HG03460 (cell line): ENCODE measurements around the gene BRWD1.
"Not testable (repeated sequence)": the region's sequence is repeated elsewhere in the genome, so short reads cannot be mapped to it uniquely, and the experiment has no call there.

Experiments
- ATAC-seq: cut with Tn5 transposase; IDR thresholded peaks from one replicate; pipeline ENCODE4 v1.9.1; 2021; ENCODE audit not compliant: unreplicated experiment

BRWD1 gene

GRCh38 chr21:39288987-39289386 is 24.4 kb downstream of the BRWD1 start:
- no peak for ATAC-seq

- ATAC-seq, result no peak
Measured at GRCh38 chr21:39282911-39283310, 30.5 kb downstream of the BRWD1 start.

- no peak for ATAC-seq
Measured at GRCh38 chr21:39281853-39282252, 31.6 kb downstream of the BRWD1 start.

- no peak for ATAC-seq
Measured at GRCh38 chr21:39281207-39281606, 32.2 kb downstream of the BRWD1 start.

- no peak for ATAC-seq
Measured at GRCh38 chr21:39269620-39270019, 43.8 kb downstream of the BRWD1 start.

- no peak for ATAC-seq
Measured at GRCh38 chr21:39265603-39266002, 47.8 kb downstream of the BRWD1 start.

GRCh38 chr21:39263372-39263771 is 50.1 kb downstream of the BRWD1 start:
- ATAC-seq, result no peak

GRCh38 chr21:39258207-39258606 is 55.2 kb downstream of the BRWD1 start:
- no peak for ATAC-seq

GRCh38 chr21:39251326-39251725 is 62.1 kb downstream of the BRWD1 start:
- ATAC-seq, result no peak

- no peak for ATAC-seq
Measured at GRCh38 chr21:39238275-39238674, 75.2 kb downstream of the BRWD1 start.

GRCh38 chr21:39232861-39233291 is 80.6 kb downstream of the BRWD1 start:
- no peak for ATAC-seq

GRCh38 chr21:39224930-39225329 is 88.5 kb downstream of the BRWD1 start:
- ATAC-seq, result no peak

GRCh38 chr21:39221997-39222486 is 91.4 kb downstream of the BRWD1 start:
- ATAC-seq, result no peak

- no peak for ATAC-seq
Measured at GRCh38 chr21:39221282-39221996, 92.0 kb downstream of the BRWD1 start.

- ATAC-seq, result not testable (repeated sequence)
Measured at GRCh38 chr21:39220875-39221274, 92.6 kb downstream of the BRWD1 start.

GRCh38 chr21:39220150-39220549 is 93.3 kb downstream of the BRWD1 start:
- no peak for ATAC-seq

GRCh38 chr21:39218082-39218409 is 95.4 kb downstream of the BRWD1 start:
- ATAC-seq, result no peak

- no peak for ATAC-seq
Measured at GRCh38 chr21:39217356-39218081, 95.9 kb downstream of the BRWD1 start.

- no peak for ATAC-seq
Measured at GRCh38 chr21:39216290-39216689, 97.1 kb downstream of the BRWD1 start.

- no peak for ATAC-seq
Measured at GRCh38 chr21:39215078-39215477, 98.4 kb downstream of the BRWD1 start.

- no peak for ATAC-seq
Measured at GRCh38 chr21:39209334-39209688, 104.1 kb downstream of the BRWD1 start.

- ATAC-seq, result no peak
Measured at GRCh38 chr21:39208624-39209333, 104.7 kb downstream of the BRWD1 start.
